MCF 10A (cell line): ENCODE results near the gene ABHD3. TPM values are rescaled to one million over a fixed set of nuclear protein-coding genes. Genes with fewer than 3 reads are reported as not detected.
"Not testable (repeated sequence)": the region's sequence is repeated elsewhere in the genome, so short reads cannot be mapped to it uniquely, and the experiment has no call there.

Experiments
- BruUV-seq: library from RNA; stranded (reverse); fragments of 400-500 nt; replicated peaks from 2 replicates; lab custom pipeline; 2021; lab: Mats Ljungman, UMichigan
- CTCF ChIA-PET: fragments of 300-600 bp; sonication (Branson Sonifier 250); formaldehyde crosslinking; extraction: SDS; loops from one replicate; lab custom pipeline; 2021; ENCODE audit warnings: antibody characterized with exemption, inconsistent platforms; lab: Yijun Ruan, JAX
- POLR2A ChIA-PET: fragments of 300-600, 350-650 bp; sonication (Branson Sonifier 250); formaldehyde crosslinking; extraction: SDS; loops from one replicate; lab custom pipeline; 2020; ENCODE audit warnings: antibody characterized with exemption, inconsistent platforms; lab: Yijun Ruan, JAX
- DNase-seq: peaks from one replicate; pipeline ENCODE4 v3.0.0-alpha.2; 2018; ENCODE audit not compliant: unreplicated experiment
- H3K27ac Mint-ChIP-seq: one replicate; pipeline ENCODE4 v1.8.0; 2022; ENCODE audit warnings: mild to moderate bottlenecking, low read depth, mixed read lengths; ENCODE audit not compliant: unreplicated experiment
- H3K27me3 Mint-ChIP-seq: one replicate; pipeline ENCODE4 v1.8.0; 2022; ENCODE audit warnings: mixed read lengths; ENCODE audit not compliant: insufficient read depth, unreplicated experiment
- H3K36me3 Mint-ChIP-seq: one replicate; pipeline ENCODE4 v1.8.0; 2022; ENCODE audit warnings: mild to moderate bottlenecking, moderate library complexity, mixed read lengths; ENCODE audit not compliant: insufficient read depth, unreplicated experiment
- H3K4me1 Mint-ChIP-seq: one replicate; pipeline ENCODE4 v1.8.0; 2022; ENCODE audit warnings: mixed read lengths; ENCODE audit not compliant: insufficient read depth, unreplicated experiment
- H3K4me3 Mint-ChIP-seq: one replicate; pipeline ENCODE4 v1.8.0; 2022; ENCODE audit warnings: mild to moderate bottlenecking, moderate library complexity, mixed read lengths; ENCODE audit not compliant: unreplicated experiment
- H3K9me3 Mint-ChIP-seq: one replicate; pipeline ENCODE4 v1.8.0; 2022; ENCODE audit warnings: mixed read lengths; ENCODE audit not compliant: unreplicated experiment
- intact Hi-C: fragments of 100-400 bp; cut with micrococcal nuclease; formaldehyde crosslinking; loops from 2 replicates; pipeline ENCODE4 v1.14.1; 2022
- total RNA-seq: library from RNA; stranded (reverse); gene quantifications from 2 replicates; pipeline ENCODE4 v1.2.3, GENCODE V29; 2022
- TF ChIP-seq, protein P1 (sequence below): fragments of 200-600 bp; IDR thresholded peaks from one replicate; pipeline ENCODE4 v1.8.0; 2022; ENCODE audit warnings: antibody characterized with exemption, mild to moderate bottlenecking; ENCODE audit not compliant: unreplicated experiment

The ABHD3 gene
- total RNA-seq, 1 experiment from 2014 or later, result 2.9 TPM

DNA sequence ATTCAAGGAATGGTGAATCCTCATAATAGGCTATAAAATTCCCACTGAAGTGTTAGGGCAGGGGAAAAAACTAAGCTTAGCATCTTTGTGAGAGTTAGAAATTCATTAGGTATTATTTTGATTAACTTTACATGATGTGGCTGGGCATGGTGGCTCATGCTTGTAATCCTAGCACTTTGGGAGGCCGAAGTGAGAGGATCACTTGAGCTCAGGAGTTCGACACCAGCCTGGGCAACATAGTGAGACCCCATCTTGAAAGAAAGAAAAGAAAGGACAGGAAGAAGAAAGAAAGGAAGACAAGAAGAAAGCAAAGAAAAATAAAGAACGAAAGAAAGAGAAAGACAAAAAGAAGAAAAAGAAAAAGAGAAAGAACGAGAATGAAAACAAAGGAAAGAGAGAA is 52.5 kb downstream of the ABHD3 start:
- POLR2A ChIA-PET, result interaction anchor here (0.7 to 1.1 kb wide), 4 partner anchors 12 to 489 kb away, joined by 3 to 5 read pairs (median 3); no protein-coding TSS in a partner anchor
- Mint-ChIP-seq H3K9me3 (no peaks in the 10 kb centered on the region), H3K4me1 (peaks cover 4% of the 10 kb centered on the region), H3K27ac (no peak overlapping the region), H3K4me3 (no peak overlapping the region), H3K27me3 (no peaks in the 10 kb centered on the region), H3K36me3 (no peaks in the 10 kb centered on the region)
- TF ChIP-seq, protein P1, sequence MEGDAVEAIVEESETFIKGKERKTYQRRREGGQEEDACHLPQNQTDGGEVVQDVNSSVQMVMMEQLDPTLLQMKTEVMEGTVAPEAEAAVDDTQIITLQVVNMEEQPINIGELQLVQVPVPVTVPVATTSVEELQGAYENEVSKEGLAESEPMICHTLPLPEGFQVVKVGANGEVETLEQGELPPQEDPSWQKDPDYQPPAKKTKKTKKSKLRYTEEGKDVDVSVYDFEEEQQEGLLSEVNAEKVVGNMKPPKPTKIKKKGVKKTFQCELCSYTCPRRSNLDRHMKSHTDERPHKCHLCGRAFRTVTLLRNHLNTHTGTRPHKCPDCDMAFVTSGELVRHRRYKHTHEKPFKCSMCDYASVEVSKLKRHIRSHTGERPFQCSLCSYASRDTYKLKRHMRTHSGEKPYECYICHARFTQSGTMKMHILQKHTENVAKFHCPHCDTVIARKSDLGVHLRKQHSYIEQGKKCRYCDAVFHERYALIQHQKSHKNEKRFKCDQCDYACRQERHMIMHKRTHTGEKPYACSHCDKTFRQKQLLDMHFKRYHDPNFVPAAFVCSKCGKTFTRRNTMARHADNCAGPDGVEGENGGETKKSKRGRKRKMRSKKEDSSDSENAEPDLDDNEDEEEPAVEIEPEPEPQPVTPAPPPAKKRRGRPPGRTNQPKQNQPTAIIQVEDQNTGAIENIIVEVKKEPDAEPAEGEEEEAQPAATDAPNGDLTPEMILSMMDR, result no peak
- BruUV-seq, result no TSS peak
- intact Hi-C loops, result no loop called here
- DNase-seq, result no peak
- CTCF ChIA-PET, result no interaction called here

DNA sequence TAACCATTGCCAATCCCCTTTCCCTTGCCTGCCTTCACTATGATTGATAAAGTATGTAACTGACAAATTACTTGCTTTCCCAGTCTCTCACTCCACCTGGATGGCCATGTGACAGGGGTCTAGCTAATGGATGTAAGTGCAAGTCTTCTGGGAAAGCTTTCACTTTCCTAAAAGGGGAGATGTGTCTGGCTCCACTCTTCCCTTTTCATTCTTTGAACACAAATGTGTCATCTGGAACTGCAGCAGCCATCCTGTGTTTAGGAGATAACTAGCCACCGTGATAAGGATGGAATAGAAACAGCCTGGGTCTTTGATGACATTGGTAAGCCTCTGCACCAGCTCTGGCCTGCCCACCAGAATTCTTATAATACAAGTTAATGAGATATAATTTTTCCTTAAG is 54.3 kb downstream of the ABHD3 start:
- intact Hi-C loops, result no loop called here
- CTCF ChIA-PET, result interaction anchor here (0.7 kb wide), 1 partner anchor 62 kb away, joined by 4 read pairs; no protein-coding TSS in a partner anchor
- no TSS peak for BruUV-seq

DNA sequence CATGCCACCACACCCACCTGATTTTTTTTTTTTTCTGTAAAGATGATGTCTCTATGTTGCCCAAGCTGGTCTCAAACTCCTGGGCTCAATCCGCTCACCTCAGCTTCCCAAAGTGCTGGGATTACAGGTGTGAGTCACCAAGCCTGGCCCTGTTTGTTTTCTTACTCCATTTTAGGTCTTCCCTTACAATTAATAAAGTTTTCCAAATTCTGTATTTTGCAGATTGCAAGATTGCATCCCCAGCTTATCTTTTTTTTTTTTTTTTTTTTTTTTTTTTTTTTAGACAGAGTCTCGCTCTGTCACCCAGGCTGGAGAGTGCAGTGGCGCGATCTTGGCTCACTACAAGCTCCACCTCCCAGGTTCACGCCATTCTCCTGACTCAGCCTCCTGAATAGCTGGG is 64.2 kb downstream of the ABHD3 start:
- H3K9me3 Mint-ChIP-seq, intact Hi-C loops, H3K4me3 Mint-ChIP-seq, H3K27me3 Mint-ChIP-seq, BruUV-seq, H3K27ac Mint-ChIP-seq: not testable (repeated sequence)
- ChIA-PET POLR2A (interaction anchor here (0.6 to 1.0 kb wide), 4 partner anchors 11 to 64 kb away, joined by 3 to 5 read pairs (median 3); partner anchors contain the start of genes ABHD3 and ESCO1), CTCF (interaction anchor here (0.5 to 0.9 kb wide), 4 partner anchors 40 to 318 kb away, joined by 3 to 5 read pairs (median 4); no protein-coding TSS in a partner anchor)
- peak; percentile 6 for DNase-seq
- Mint-ChIP-seq H3K4me1 (peaks cover 12% of the 10 kb centered on the region), H3K36me3 (peaks cover 24% of the 10 kb centered on the region)

More for the DNA sequence above, 54.3 kb downstream of the ABHD3 start:
- POLR2A ChIA-PET, result no interaction called here
- Mint-ChIP-seq H3K4me1 (no peaks in the 10 kb centered on the region), H3K4me3 (no peak overlapping the region), H3K9me3 (no peaks in the 10 kb centered on the region), H3K27ac (no peak overlapping the region), H3K36me3 (no peaks in the 10 kb centered on the region), H3K27me3 (no peaks in the 10 kb centered on the region)
- DNase-seq, result no peak
- TF ChIP-seq, protein P1, result no peak

DNA sequence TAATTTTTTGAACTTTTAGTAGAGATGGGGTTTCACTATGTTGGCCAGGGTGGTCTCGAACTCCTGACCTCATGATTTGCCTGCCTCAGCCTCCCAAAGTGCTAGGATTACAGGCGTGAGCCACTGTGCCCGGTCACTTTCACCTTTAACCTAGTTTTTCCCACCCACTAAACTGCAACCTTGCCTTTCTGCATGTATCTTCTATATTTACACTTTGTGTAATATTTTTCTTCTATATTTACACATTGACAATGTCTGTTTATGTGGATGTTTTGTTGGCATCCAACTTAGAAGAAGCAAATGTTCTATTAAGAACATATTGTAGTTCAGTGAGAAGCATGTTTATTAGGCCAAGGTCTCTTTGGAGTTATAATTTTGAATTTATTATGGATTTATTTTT is 65.8 kb downstream of the ABHD3 start:
- intact Hi-C loops, result loop anchor here (5.0 to 10.0 kb wide), 2 partner anchors 63 to 216 kb away; partner anchors contain the start of gene ABHD3
- Mint-ChIP-seq H3K4me1 (peaks cover 12% of the 10 kb centered on the region), H3K27me3 (no peaks in the 10 kb centered on the region), H3K36me3 (peaks cover 28% of the 10 kb centered on the region), H3K4me3 (no peak overlapping the region), H3K27ac (no peak overlapping the region), H3K9me3 (no peaks in the 10 kb centered on the region)
- TF ChIP-seq, protein P1, result no peak
- no peak for DNase-seq
- ChIA-PET POLR2A (interaction anchor here (1.0 to 1.5 kb wide), 4 partner anchors 10 to 103 kb away, joined by 3 read pairs; partner anchors contain the start of gene ESCO1), CTCF (interaction anchor here (0.7 to 1.4 kb wide), 3 partner anchors 26 to 105 kb away, joined by 3 to 6 read pairs (median 3); partner anchors contain the start of genes ESCO1 and SNRPD1)
- no TSS peak for BruUV-seq
